Stimulated activated CD4-positive, alpha-beta T cell treated with anti-CD3 and anti-CD28 coated beads, Interleukin-2, amount 100 ng/mL, for 4 hours (primary cell): ENCODE data around the gene FAM76B.

Source experiments
- DNase-seq: peaks from one replicate; pipeline ENCODE4 v3.0.0-alpha.2; 2020; ENCODE audit warnings: low read depth

FAM76B gene

DNA sequence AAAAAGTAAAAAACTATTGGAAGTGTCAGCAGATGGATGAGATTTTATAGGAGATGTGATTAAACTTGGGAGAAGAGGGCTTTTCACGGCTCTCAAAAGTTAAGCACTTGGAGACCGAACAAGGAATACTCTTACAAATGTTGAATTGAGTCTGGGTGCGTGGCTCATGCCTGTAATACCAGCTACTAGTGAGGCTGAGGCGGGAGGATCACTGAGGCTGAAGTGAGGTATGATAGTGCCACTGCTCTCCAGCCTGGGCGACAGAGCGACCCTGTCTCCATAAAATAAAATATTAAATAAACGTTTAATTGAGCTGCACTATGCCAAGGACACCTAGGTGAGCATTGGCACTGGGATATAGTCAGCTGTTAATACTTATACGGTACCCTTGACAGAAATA, 2.6 kb upstream of the FAM76B start:
- DNase-seq: no peak

DNA sequence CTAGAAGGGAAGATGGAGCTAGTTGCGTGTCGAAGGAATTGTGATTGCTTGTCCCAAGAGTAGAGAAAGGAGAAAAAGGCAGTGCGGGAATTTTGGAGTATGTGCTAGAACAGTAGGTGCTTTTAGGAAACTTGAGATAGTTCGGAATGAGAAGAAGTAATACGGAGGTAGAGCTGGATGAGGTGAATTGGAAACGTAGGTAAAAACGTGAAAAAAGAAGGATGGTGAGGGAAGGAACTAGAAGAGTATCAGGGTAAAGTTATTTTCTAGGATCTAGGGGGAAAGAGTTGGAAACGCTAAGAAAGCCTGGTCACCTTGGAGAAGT, 2.1 kb upstream of the FAM76B start:
- no peak for DNase-seq

DNA sequence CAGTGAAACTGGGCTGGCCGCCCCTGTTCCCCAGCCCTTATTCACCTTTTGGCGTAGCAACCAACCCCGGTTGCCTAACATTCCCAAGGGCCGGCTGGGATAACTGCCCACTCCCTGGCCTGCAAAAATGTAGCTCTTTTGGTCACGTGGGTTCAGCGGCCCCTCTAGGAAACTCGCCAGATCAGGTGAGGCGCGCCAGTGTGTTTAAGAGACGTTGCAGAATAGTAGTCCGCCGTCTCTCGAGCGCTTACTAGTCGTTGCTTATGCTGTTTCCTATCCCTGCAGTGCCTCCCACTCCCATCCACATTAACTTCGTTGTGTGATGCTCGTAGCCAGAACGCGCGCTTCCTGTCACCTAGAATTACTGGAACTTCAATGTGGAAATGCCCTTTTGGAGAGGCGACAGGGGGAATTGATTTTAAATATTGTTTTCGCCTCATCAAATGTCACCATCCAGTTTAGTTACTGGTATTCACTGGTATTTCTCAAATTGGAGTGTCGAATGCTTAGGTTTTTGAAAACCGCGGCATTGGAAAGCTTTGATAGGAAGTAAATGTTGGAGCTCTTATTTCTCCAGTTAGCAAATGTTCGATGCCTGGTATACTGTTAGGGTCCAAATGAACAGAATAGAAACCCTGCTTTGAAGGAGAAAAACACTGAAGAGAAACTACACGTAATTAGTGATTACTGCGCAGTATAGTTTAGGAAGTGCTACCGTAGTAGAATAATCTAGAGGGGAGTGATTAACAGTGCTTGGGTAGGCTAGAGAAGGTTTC, 1.5 kb upstream of the FAM76B start:
- peak; percentile 20 for DNase-seq

DNA sequence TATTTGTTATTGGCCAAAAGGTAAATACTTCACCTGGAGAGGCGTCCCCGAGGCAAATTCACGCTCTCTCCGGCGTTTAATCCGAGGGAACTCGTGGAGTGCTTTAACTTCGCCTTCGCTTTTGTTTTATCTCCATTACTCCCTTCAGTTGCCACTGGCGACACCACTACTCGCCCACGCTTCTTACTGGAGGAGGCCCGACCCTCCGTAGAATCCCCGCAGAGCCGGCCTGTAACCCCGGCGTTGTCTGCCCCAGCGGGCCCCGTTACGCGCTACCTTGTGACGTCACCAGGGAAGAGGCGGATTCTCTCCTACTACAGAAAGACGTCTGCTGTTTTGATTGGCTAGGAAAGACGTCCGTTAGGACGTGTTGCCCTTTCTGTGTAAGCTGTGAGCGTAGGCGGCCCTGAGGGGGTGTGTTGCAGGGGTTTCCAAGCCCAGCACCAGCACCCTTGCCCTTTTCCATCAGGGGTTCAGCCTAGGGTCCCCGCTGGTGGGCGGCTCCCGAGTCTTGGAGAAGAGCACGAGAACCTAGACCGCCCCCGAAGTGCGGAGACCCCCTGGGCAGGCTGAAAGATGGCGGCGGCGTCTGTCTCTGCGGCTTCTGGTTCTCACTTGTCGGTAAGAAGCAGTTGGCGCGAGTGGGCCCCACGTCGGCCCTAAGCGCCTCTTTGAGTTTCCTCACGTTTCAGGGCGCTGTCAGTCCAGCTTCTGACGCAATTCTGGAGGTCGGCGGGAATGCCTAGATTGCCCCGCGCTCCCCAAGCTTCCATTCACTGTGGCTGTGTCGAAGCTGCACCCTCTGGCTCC, 746 bp upstream of the FAM76B start, which contains the start of gene CEP57:
CEP57 (plus strand) TSS at position 376 of the 810 bp plus-strand sequence; CDS start at position 577, 201 bp downstream.
- peak; percentile 98 for DNase-seq

DNA sequence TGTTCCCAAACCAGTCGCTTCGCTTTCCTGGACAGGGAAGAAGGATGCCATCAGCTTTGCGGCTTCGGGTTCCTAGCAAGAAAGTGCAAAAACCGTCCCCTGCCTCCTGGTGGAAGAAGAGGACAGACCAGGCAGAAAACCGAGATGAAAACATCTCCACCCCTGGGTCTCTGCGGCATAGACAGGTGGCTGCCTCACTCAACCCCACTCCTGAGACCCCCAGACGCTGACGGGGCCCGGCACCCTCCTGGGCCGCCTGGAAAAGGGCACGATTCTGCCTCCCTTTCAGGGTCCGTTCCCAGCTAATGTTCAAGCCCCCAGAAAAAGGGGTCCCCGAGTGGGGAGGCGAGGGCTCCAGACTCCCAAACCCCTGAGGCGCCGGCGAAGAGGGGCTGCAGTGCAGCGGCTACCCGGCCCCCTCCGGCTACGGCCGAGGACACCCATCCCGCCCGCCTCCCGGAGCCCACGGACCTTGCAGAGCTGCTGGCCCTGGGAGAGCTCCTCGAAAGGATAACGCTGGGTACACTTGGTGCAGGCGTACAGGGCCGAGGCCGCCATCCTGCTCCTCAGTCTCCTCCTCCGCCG, 569 bp downstream of the FAM76B start:
- DNase-seq: peak; percentile 5

DNA sequence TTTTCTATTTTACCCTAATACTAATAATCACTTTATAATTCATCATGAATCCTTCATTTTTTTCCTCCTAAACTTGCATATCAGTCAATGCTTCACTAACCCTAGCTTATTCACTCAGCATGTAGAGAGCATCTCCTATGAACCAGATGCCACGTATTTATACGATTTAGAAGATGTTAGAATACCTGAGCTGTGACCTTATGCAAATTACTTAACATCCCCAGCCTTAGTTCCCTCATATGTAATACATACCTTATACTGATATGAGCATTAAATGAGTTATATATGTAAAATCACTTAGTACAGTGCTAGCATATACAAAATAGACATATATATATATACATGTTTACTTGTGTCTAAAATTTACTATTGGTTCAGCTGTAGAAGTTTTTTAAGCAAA, 9.0 kb downstream of the FAM76B start:
- DNase-seq: no peak

DNA sequence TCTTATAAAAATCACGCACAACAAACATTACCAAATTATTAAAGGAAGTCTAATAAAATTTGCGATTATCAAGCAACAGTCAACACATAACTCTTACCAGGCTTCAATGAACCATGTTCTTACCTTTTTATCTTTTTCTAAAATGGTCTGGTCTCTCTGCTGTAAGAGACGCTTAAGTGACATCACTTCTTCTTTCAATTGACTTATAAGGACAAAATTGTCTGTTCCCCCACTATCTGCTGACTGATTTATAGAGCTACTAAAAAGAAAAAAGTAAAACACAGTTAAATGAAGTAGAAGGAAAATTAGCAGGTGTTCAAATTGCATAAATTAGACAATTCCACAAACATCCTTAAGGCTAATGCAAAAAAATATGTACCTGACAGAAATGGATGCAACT, 10.9 kb downstream of the FAM76B start:
- DNase-seq: no peak

DNA sequence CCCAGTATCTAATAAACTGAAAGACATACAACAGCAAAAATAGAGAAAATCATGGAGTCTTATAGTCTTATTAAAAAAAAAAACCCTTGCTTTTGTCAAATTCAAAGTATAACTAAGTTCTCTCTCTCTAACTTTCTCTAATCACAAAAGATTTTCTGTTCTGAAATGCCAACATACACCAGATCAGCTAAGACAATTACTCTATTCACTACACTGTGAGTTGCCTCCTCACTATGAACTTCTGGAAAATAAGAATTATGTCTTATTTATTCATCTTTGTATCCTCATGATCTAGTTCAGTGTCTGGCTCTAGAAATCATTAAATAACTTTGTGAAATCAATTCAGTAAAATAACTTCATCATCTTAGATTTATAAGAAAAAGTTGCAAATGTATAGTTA, 12.7 kb downstream of the FAM76B start:
- no peak for DNase-seq

DNA sequence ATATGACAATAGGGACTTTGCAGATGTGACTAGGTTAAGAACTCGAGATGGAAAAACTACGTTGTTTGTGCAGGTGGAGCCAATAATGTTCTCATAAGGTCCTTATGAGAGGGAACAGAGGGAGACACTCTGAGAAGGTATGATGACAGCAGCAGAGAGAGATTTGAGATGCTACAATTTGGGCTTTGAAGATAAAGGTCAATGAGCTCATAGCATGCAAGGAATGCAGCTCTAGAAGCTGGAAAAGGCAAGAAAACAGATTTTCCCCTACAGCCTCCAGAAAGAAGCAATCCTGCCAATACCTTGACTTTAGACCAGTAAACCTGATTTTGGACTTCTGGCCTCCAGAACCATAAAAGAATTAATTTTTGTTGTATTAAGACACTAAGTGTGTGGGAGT, 21.1 kb downstream of the FAM76B start:
- no peak for DNase-seq

DNA sequence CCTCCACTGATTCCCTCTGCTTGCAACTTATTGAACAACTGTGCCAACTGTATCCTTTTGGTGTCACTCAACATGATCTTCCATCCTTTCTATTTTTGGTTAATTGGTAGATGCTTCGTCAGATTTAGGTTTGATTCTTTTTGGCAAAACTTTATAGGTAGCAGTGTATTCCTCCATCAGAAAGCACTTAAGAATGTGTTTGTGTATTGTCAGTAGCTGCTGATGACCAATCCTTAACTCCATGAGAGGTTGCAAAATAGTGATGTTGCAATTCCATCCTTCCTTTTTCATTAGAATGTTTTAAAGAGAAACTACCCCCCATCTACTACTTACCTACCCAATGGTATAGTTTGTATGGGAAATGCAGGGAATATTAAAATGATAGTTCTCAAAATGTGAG, 22.1 kb downstream of the FAM76B start:
- no peak for DNase-seq

DNA sequence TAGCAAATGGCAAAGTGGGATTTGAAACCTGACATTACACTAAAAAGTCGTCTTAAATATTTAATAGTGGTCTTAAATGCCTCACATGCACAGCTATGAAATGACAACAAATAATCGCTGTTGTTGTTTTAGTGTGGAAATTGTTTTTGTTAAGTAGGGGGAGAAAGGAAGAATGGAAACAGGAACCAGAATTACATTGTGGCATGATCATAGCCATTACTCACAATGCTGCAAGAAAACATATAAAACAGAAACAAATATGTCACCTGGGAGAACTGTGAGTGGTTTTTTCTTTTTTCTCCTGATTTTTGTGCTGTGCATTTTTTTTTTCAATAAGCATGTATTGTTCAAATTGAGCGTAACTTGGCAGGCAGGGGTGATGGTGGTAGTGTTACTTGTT, 22.9 kb downstream of the FAM76B start:
- no peak for DNase-seq

DNA sequence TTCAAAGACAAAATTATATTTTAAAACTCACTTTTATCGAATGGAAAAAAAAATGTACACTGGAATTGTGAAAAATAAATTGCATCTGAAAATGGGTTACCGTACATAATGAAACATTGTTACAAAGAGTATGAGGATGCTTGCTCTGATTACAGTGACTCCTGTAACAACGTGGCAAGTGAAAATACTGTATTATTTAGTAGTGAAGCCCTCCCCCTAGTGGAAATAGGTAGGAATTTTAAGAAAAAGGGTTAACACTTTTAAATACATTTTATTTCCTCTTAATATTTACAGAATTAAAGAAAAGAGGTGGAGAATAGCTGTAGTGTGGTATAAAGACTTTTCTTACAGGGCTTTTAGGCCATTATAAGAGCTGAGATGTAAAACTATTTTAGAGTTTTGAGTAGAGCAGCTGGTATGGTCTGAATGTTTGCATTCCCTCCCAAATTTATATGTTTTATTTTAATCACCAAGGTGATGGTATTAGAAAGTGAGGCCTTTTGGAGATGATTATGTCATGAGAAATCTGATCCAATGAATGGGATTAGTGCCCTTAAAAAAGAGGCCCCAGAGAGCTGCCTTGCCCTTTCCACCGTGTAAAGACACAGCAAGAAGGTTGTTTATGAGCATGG, 25.2 kb downstream of the FAM76B start:
- DNase-seq: no peak

DNA sequence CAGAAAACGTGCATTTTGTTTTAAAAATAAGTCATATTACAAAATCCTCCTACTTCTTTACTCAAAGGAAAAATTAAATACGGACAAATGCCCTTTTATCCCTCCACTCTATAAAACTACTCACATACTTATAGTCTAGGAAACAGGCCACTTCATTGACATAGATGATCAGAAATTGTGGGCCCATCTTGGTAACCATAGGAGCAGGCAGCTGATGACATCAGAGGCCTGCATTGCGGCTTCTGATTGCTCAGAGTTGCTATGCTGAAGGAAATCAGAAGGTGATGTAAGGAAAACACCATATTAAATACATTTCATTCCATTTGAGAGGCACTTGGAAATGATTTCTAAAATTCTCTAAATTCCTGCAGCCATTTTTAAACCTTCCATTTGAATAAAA, 27.0 kb downstream of the FAM76B start:
- no peak for DNase-seq

DNA sequence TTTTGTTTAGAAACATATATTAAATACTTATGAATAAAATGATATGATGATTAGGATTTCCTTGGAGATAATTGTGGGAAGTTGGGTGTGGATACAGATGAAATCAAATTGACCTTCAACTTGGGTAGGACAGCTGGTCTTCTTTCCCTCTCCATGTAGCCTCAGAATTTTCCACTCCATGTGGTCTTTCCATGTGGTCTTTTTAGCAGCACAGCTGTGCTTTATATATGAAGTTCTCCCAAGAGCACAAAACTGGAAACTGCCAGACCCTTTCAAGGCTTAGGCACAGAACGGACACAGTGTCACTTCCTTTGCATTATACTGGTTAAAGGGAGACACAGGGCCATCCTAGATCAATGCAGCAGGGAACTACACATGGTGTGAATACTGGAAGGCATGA, 28.6 kb downstream of the FAM76B start:
- DNase-seq: no peak

DNA sequence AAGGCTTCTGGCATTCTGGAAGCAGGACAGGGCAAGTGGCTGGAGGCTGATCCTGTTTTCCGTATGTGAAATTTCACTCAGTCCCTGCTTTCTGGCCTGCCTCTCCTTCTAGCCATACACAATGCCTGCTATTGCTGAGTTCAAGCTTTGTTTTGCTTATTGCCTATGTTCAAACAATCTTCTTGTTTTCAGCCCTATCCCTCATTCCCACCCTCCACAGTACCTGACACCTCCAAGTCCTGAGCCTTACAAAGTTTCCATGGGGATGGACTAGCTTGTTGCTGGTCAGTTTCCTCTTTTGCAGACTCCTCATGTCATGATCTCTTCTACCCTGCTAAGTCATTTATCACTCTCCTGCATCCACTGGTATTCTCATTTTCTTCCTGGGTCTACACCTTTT, 38.1 kb downstream of the FAM76B start:
- DNase-seq: no peak

DNA sequence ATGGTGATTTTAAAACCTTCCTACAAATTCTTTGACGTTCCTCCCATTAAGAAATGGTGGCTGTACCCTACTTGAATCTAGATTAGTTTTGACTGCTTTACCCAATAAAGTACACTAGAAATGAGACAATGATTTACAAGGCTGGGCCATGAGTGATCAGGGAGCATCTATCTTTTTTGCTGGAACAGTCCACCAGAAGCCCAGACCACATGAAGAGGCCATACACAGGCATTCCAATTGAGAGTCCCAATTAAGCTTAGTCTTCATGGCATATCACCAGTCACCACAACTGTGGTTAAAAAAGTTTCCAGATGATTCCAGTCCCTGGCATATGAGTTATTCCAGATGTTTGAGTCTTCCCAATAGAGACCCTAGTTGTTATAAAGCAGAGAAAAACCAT, 39.5 kb downstream of the FAM76B start:
- DNase-seq: no peak

DNA sequence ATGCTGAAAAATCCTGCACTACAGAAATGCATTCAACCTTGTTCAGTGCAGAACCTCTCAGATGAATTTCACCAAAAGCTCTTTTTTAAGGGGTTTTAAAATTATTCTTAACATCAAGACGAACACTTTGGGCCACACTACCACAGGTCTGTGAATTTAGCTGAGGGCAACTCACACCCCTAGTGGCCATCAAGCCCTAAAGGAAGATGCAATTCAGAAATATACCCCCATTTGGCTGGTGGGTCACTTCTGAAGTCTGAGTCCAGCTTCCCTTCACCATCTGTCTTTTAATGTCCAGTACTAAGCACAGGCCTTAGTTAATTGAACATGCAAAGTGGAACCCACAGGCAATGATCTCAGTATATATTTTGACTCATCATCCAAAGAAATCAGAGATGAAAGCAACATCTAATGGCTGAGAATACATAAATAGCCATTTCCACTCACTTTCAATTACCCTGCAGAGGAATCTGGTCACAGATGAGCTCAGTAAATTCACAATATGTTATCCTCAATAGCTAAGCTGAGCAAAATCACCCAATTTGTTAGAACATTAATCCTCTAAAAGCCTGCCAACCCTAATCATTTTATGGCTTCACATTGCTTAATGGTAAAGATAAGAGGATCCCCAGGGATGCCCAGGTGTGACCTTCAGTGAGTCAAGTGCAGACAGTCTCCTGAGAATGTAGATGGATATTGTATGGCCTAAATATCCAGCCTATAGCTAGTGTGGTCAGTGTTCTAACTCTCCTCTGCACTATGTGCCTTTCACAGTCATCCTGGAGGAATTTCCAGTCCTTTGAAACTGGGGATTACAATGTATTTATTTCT, 50.3 kb downstream of the FAM76B start:
- DNase-seq: no peak

DNA sequence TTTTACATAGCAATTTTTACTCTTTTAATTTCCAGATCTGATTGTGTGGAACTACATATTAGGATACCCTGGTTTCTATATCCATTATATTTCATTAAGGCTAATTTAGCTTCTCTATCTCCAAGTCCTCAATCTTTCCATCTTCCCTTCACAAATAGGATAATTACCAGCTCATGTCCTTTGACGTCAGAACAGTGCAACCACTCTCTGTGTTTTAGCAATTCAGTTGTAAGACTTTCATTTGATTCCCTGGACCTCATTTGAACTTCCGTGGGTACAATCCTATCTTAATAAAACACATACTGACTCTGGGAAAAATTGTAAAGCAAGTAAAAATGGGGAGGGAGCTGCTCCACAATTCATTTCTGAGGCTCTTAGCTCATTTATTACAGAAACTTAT, 52.8 kb downstream of the FAM76B start:
- no peak for DNase-seq

DNA sequence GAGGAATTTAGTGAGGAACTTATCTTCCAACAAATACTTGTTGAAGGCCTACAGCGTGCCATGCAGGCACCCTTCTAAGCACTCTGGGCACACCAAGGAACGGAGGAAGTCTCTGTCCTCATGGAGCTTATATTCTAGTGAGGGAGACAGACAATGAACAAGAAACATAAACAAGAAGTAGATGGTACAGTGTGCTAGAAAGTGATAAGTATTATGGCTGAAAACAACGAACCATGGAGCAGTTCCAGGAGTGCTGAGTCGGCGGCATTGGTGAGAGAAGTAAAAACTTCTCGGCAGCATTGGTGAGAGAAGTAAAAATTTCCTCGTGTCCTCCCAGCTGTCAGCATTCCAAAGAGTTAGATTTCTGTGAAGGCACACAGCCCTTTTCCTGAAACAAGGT, 53.2 kb downstream of the FAM76B start:
- DNase-seq: no peak

DNA sequence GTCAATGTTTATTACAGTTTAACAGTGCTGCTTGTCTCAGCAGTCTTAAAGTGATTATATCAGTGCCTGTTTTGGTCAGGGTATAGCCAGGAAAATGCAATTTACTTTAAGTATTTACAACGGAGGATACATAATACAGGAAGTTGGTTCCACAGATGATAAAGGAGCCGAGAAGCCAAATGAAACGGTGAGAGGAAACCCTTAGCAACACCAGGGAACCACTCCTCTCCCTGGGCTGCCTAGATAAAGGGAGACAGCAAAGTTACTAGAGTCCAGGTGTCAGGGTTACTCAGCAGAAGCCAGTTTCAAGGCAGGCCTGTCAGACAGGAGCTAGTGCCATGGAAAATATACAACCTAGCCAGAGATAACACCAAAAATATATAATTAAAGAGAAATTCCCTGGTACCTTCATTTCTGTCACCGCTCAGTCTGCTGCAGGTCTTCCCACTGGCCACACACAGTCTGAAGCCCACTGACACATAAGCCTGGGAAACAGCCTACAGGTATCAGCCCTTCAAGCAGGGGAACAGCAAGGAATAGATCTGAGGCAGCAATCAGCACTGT, 55.5 kb downstream of the FAM76B start:
- DNase-seq: no peak

DNA sequence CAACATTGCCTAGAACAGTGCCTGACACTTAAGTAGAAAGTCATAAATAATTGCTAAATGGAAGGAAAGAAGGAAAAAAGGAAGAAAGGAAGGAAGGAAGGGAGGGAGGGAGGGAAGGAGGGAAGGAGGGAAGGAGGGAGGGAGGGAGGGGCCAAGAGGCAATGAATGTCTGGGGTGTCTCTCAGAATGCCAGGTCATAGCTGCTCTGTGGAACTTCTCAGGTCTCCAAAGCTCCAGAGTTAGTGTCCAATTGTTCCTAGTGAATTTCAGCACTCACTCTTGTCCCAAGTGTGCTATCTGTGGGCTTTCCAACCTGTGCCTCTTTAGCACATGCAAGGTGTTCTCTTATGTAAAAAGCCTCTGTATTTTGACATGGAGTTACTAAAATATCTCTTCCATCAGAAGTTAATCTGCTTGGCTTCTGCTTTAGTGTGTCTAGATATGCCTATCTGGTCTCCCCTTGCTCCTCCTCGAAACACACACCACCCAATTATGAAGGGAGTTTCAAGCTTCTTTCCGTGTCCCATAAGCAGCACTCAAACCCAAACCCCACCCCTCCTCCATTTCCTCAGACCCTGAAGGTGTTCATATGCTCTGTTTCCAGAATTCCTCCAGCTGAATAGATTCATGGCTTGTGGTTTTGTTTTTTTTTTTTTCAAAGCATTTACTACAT, 56.5 kb downstream of the FAM76B start:
- no peak for DNase-seq
